ENCODE data around the gene PLK5.

- peak; percentile 20 to 83 (median 72) for TF ChIP-seq CTCF (IDR thresholded peaks at IDR 0.05)
- TF ChIP-seq POLR2A (IDR thresholded peaks at IDR 0.05): no peak
Observed at GRCh38 chr19:1513499-1514294, 10.2 kb upstream of the PLK5 start.
